Measurements from ENCODE around the gene DERL3.
A peak's percentile ranks its signal among the peaks of the same experiment; 100 is the strongest.

The DERL3 gene

DNA sequence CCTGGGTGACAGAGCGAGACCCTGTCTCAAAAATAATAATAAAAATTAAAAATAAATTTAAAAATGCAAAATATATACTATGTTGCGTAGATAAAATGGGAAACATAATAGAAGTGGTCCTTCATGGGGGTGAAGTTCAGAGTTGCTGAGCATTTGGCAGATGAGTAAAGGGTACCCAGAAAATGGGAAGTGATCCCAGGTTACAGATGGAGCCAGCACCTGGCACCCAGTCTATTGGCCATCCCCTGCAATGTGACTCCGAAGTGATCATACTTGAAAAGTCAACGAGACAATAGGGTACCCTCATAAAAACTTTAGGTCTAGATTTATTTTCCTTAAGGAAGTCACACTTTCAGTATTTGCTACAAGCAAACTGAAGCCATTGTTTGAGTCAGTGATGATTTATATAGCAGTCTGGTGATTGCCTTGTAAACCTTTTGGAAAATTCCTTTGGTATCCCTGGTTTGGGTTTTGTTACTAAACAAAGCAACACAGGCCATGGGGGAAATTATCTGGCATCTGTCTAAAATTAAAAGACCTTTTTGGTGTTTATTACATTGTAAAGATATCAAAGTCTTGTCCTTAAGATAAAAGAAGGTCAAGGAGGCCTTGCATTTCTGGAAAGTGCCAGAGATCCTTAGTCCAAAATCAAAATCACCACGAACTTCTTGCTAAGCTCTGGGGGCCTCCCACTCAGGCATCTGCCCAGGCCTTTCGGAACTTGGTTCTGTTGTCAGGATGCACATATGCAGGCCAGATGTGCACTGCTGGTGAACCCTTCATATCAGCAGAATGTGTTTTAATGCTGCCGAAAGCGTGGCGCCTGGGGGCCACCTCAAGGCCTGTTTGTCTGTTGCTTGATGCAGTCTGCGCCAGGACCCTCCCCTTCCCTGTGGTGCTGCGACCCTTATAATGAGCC, 47.7 kb downstream of the DERL3 start:
- H3K27ac ChIP-seq (ENCODE audit: low read depth, low read length) = no peak overlapping the region
- H3K27me3 ChIP-seq (ENCODE audit: control insufficient read depth in 5 of 5, insufficient read depth in 4 of 5, low read length in 5 of 5) = peaks cover 0 to 2% (median 0%) of the 10 kb centered on the region in 5 donors
- peak overlapping the region in 1 of 5 donors; percentile 20 for H3K9ac ChIP-seq (ENCODE audit: low read length in 5 of 5)
- H3K9me3 ChIP-seq (ENCODE audit: control insufficient read depth in 5 of 5, low read length in 5 of 5) = no peaks in the 10 kb centered on the region
- H3K36me3 ChIP-seq (ENCODE audit: control insufficient read depth in 5 of 5, insufficient read depth in 5 of 5, low read length in 5 of 5) = peaks cover 3 to 49% (median 37%) of the 10 kb centered on the region in 5 donors
- no peak overlapping the region for H3K4me3 ChIP-seq (ENCODE audit: low read depth in 1 of 5, low read length in 5 of 5)
- peaks cover 15 to 44% (median 31%) of the 10 kb centered on the region in 5 donors for H3K4me1 ChIP-seq (ENCODE audit: control insufficient read depth in 5 of 5, insufficient read depth in 5 of 5, low read length in 5 of 5)

GRCh38 chr22:23789638-23790037, 49.2 kb downstream of the DERL3 start:
- Histone ChIP-seq H3K9me3 (ENCODE audit: control insufficient read depth in 5 of 5, low read length in 5 of 5) (no peaks in the 10 kb centered on the region), H3K4me1 (ENCODE audit: control insufficient read depth in 5 of 5, insufficient read depth in 5 of 5, low read length in 5 of 5) (peaks cover 15 to 45% (median 32%) of the 10 kb centered on the region in 5 donors), H3K27ac (ENCODE audit: low read depth, low read length) (no peak overlapping the region), H3K36me3 (ENCODE audit: control insufficient read depth in 5 of 5, insufficient read depth in 5 of 5, low read length in 5 of 5) (peaks cover 0 to 36% (median 30%) of the 10 kb centered on the region in 5 donors), H3K4me3 (ENCODE audit: low read depth in 1 of 5, low read length in 5 of 5) (no peak overlapping the region), H3K27me3 (ENCODE audit: control insufficient read depth in 5 of 5, insufficient read depth in 4 of 5, low read length in 5 of 5) (peaks cover 0 to 2% (median 0%) of the 10 kb centered on the region in 5 donors), H3K9ac (ENCODE audit: low read length in 5 of 5) (no peak overlapping the region)

DNA sequence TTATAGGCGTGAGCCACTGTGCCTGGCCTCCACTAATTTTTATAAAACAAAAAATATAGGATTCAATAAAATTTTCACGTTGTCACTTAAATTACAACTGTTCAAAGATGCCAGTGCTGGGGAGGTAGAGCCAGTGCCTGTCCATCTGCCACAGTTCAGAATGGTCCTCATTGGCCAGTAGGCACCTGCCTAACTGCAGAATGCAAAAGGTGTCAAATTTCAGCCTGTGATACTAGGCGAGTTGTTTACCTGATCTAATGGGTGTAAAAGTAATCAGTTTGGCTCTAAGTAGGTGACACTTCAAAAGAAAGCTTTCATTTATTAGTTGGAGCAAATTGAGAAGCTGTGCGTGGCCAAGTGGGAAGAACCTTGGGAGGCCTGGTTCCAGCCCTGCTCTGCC, 49.7 kb downstream of the DERL3 start:
- Histone ChIP-seq H3K4me1 (ENCODE audit: control insufficient read depth in 5 of 5, insufficient read depth in 5 of 5, low read length in 5 of 5) (peaks cover 15 to 45% (median 32%) of the 10 kb centered on the region in 5 donors), H3K27me3 (ENCODE audit: control insufficient read depth in 5 of 5, insufficient read depth in 4 of 5, low read length in 5 of 5) (peaks cover 0 to 2% (median 0%) of the 10 kb centered on the region in 5 donors), H3K9me3 (ENCODE audit: control insufficient read depth in 5 of 5, low read length in 5 of 5) (no peaks in the 10 kb centered on the region), H3K9ac (ENCODE audit: low read length in 5 of 5) (no peak overlapping the region), H3K36me3 (ENCODE audit: control insufficient read depth in 5 of 5, insufficient read depth in 5 of 5, low read length in 5 of 5) (peaks cover 0 to 30% (median 24%) of the 10 kb centered on the region in 5 donors), H3K27ac (ENCODE audit: low read depth, low read length) (no peak overlapping the region), H3K4me3 (ENCODE audit: low read depth in 1 of 5, low read length in 5 of 5) (no peak overlapping the region)

DNA sequence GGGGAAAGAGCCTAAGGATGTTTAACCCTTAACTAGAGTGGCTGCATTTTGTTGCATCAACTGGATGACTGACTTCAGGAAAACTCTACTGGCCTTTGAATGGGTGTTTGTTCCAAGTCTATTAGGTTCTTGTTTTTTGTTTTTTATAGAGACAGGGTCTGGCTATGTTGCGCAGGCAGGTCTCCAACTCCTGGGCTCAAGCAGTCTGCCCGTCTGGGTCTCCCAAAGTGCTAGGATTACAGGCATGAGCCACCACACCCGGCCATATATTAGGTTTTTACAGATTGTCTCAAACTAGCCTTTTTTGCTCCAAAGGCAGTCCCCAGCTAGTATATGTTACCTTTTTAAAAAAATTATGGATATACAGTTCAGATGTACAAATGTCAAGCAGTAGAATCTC, 50.9 kb downstream of the DERL3 start:
- Histone ChIP-seq H3K36me3 (ENCODE audit: control insufficient read depth in 5 of 5, insufficient read depth in 5 of 5, low read length in 5 of 5) (peaks cover 0 to 18% (median 13%) of the 10 kb centered on the region in 5 donors), H3K9ac (ENCODE audit: low read length in 5 of 5) (peak overlapping the region in 4 of 5 donors; percentile 84 to 97 (median 96)), H3K27ac (ENCODE audit: low read depth, low read length) (peak overlapping the region; percentile 94), H3K4me1 (ENCODE audit: control insufficient read depth in 5 of 5, insufficient read depth in 5 of 5, low read length in 5 of 5) (peaks cover 15 to 45% (median 32%) of the 10 kb centered on the region in 5 donors), H3K4me3 (ENCODE audit: low read depth in 1 of 5, low read length in 5 of 5) (peak overlapping the region; percentile 80 to 95 (median 86)), H3K9me3 (ENCODE audit: control insufficient read depth in 5 of 5, low read length in 5 of 5) (no peaks in the 10 kb centered on the region), H3K27me3 (ENCODE audit: control insufficient read depth in 5 of 5, insufficient read depth in 4 of 5, low read length in 5 of 5) (peaks cover 0 to 2% (median 0%) of the 10 kb centered on the region in 5 donors)

DNA sequence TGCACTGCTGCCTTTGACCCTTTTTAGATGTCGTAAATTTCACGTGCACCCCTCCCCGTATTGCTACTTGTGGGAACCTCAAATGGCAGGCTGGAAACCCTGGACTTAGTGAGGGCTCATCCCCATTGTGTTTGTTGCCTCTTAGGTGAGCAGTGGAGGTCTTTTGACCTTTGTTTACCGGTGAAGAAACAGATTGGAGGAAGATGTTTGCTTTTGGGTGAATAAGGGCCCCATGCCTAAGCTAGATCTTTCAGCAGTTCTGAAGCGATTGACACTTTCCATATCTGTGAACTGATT, 51.3 kb downstream of the DERL3 start:
- H3K36me3 ChIP-seq (ENCODE audit: control insufficient read depth in 5 of 5, insufficient read depth in 5 of 5, low read length in 5 of 5) = peaks cover 0 to 15% (median 12%) of the 10 kb centered on the region in 5 donors
- H3K4me3 ChIP-seq (ENCODE audit: low read depth in 1 of 5, low read length in 5 of 5) = peak overlapping the region; percentile 80 to 95 (median 86)
- peaks cover 15 to 47% (median 31%) of the 10 kb centered on the region in 5 donors for H3K4me1 ChIP-seq (ENCODE audit: control insufficient read depth in 5 of 5, insufficient read depth in 5 of 5, low read length in 5 of 5)
- peak overlapping the region; percentile 94 for H3K27ac ChIP-seq (ENCODE audit: low read depth, low read length)
- H3K9ac ChIP-seq (ENCODE audit: low read length in 5 of 5) = peak overlapping the region; percentile 75 to 97 (median 95)
- peaks cover 0 to 2% (median 0%) of the 10 kb centered on the region in 5 donors for H3K27me3 ChIP-seq (ENCODE audit: control insufficient read depth in 5 of 5, insufficient read depth in 4 of 5, low read length in 5 of 5)
- H3K9me3 ChIP-seq (ENCODE audit: control insufficient read depth in 5 of 5, low read length in 5 of 5) = no peaks in the 10 kb centered on the region

DNA sequence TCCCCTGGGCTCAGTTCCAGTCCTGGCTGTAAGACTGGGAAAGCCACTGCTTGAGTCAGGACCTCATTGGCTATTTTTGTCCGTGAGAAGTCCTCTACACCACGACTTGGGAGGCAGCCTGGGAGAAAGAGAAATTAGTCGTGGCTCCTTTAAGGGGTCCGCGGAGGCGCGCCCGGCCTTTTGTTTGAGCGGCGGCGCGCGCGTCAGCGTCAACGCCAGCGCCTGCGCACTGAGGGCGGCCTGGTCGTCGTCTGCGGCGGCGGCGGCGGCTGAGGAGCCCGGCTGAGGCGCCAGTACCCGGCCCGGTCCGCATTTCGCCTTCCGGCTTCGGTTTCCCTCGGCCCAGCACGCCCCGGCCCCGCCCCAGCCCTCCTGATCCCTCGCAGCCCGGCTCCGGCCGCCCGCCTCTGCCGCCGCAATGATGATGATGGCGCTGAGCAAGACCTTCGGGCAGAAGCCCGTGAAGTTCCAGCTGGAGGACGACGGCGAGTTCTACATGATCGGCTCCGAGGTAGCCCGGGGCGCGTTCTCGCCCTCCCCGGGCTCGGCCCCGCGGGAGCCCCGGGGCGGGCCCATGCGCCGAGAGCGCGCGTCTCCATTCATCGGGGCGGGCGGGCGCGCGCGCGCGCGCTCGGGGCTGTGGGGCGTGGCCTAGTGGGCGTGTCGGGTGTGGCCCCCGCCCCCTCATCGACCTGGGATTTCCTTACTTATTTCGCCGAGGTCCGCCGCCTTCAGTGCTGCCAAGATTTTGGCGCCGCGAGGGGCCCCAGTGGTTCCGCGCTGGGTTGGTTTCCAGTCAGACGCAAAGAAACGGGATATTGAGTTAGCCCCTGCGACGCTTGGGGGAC, 51.8 kb downstream of the DERL3 start, which contains the start of gene SMARCB1:
TSS of gene SMARCB1 (plus strand) at position 215 of the 848 bp plus-strand sequence. CDS start at position 419, 204 bp downstream.
- H3K4me1 ChIP-seq (ENCODE audit: control insufficient read depth in 5 of 5, insufficient read depth in 5 of 5, low read length in 5 of 5) = peaks cover 12 to 48% (median 31%) of the 10 kb centered on the region in 5 donors
- no peaks in the 10 kb centered on the region for H3K9me3 ChIP-seq (ENCODE audit: control insufficient read depth in 5 of 5, low read length in 5 of 5)
- peak within 1 kb of the TSS; percentile 94 for H3K27ac ChIP-seq (ENCODE audit: low read depth, low read length)
- peaks cover 0 to 9% (median 6%) of the 10 kb centered on the region in 5 donors for H3K36me3 ChIP-seq (ENCODE audit: control insufficient read depth in 5 of 5, insufficient read depth in 5 of 5, low read length in 5 of 5)
- peak within 1 kb of the TSS; percentile 80 to 95 (median 86) for H3K4me3 ChIP-seq (ENCODE audit: low read depth in 1 of 5, low read length in 5 of 5)
- peak within 1 kb of the TSS; percentile 84 to 97 (median 95) for H3K9ac ChIP-seq (ENCODE audit: low read length in 5 of 5)
- H3K27me3 ChIP-seq (ENCODE audit: control insufficient read depth in 5 of 5, insufficient read depth in 4 of 5, low read length in 5 of 5) = peaks cover 0 to 2% (median 0%) of the 10 kb centered on the region in 5 donors

DNA sequence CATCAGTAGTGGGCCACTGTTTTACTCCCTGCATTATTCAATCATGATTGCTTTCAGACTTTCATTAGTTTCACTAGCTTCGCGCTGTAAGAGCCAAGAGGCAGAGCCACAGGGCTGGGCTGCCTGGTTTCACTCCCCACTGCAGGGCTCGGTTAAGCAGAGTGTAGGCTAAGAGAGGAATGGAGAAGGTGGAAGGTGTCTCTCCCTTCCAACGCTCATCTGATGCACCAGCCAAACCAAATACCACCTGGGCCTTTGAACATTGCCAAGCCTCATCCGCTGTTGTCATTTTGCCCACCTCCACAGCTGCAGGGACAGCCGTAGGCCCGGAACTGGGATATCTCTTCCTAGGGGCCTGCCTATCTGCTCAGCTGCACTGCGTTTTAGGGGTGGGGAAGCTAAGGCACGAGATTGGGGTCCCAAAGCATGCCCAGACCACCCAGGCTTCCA, 52.5 kb downstream of the DERL3 start:
- peak overlapping the region; percentile 72 to 89 (median 83) for H3K4me3 ChIP-seq (ENCODE audit: low read depth in 1 of 5, low read length in 5 of 5)
- H3K9me3 ChIP-seq (ENCODE audit: control insufficient read depth in 5 of 5, low read length in 5 of 5) = no peaks in the 10 kb centered on the region
- H3K36me3 ChIP-seq (ENCODE audit: control insufficient read depth in 5 of 5, insufficient read depth in 5 of 5, low read length in 5 of 5) = peaks cover 0 to 4% (median 0%) of the 10 kb centered on the region in 5 donors
- peak overlapping the region; percentile 94 for H3K27ac ChIP-seq (ENCODE audit: low read depth, low read length)
- peaks cover 0 to 2% (median 0%) of the 10 kb centered on the region in 5 donors for H3K27me3 ChIP-seq (ENCODE audit: control insufficient read depth in 5 of 5, insufficient read depth in 4 of 5, low read length in 5 of 5)
- peaks cover 13 to 48% (median 32%) of the 10 kb centered on the region in 5 donors for H3K4me1 ChIP-seq (ENCODE audit: control insufficient read depth in 5 of 5, insufficient read depth in 5 of 5, low read length in 5 of 5)
- H3K9ac ChIP-seq (ENCODE audit: low read length in 5 of 5) = peak overlapping the region; percentile 81 to 97 (median 95)
